SH-SY5Y (cell line): ENCODE measurements around the gene CRYBG1.

Source experiments
- GATA2 ChIP-seq: IDR thresholded peaks from 2 replicates; pipeline ENCODE4 v1.6.1; 2011; ENCODE audit warnings: mild to moderate bottlenecking, low read depth, low read length
- GATA3 ChIP-seq: IDR thresholded peaks from 2 replicates; pipeline ENCODE4 v1.6.1; 2011; ENCODE audit warnings: low read depth, mild to moderate bottlenecking, low read length, moderate library complexity

DNA sequence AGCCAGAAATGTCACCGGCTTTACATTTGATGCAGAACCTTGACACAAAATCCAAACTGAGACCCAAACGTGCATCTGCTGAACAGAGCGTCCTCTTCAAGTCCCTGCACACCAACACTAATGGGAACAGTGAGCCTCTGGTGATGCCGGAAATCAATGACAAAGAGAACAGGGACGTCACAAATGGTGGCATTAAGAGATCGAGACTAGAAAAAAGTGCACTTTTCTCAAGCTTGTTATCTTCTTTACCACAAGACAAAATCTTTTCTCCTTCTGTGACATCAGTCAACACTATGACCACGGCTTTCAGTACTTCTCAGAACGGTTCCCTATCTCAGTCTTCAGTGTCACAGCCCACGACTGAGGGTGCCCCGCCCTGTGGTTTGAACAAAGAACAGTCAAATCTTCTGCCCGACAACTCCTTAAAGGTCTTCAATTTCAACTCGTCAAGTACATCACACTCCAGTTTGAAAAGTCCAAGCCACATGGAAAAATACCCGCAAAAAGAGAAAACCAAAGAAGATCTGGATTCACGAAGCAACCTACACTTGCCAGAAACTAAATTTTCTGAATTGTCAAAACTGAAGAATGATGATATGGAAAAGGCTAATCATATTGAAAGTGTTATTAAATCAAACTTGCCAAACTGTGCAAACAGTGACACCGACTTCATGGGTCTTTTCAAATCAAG lies 160.3 kb downstream of the CRYBG1 start:
- TF ChIP-seq GATA2 (no peak), GATA3 (no peak)
